GM19023 (cell line): ENCODE measurements around the gene USH2A.

Experiments
- ATAC-seq: cut with Tn5 transposase; IDR thresholded peaks from one replicate; pipeline ENCODE4 v1.9.1; 2021; ENCODE audit warnings: mild to moderate bottlenecking, moderate library complexity; ENCODE audit not compliant: unreplicated experiment

Gene USH2A

GRCh38 chr1:216144661-216145450 lies 278.4 kb downstream of the USH2A start:
- ATAC-seq: no peak

GRCh38 chr1:216142921-216143320 lies 280.3 kb downstream of the USH2A start:
- no peak for ATAC-seq

- ATAC-seq: no peak
Measured at GRCh38 chr1:216140730-216141524, 282.3 kb downstream of the USH2A start.

- no peak for ATAC-seq
Measured at GRCh38 chr1:216124192-216124781, 299.0 kb downstream of the USH2A start.

- no peak for ATAC-seq
Measured at GRCh38 chr1:216123446-216124191, 299.6 kb downstream of the USH2A start.

- ATAC-seq: no peak
Measured at GRCh38 chr1:216119600-216119999, 303.6 kb downstream of the USH2A start.

GRCh38 chr1:216114180-216114579 lies 309.1 kb downstream of the USH2A start:
- no peak for ATAC-seq

GRCh38 chr1:216113181-216113580 lies 310.1 kb downstream of the USH2A start:
- no peak for ATAC-seq

- no peak for ATAC-seq
Measured at GRCh38 chr1:216111842-216112241, 311.4 kb downstream of the USH2A start.

GRCh38 chr1:216095400-216095799 lies 327.8 kb downstream of the USH2A start:
- ATAC-seq: no peak

GRCh38 chr1:216090556-216090955 lies 332.7 kb downstream of the USH2A start:
- ATAC-seq: no peak

- no peak for ATAC-seq
Measured at GRCh38 chr1:216086678-216087077, 336.6 kb downstream of the USH2A start.

- no peak for ATAC-seq
Measured at GRCh38 chr1:216081445-216081844, 341.8 kb downstream of the USH2A start.

- ATAC-seq: no peak
Measured at GRCh38 chr1:216076751-216077150, 346.5 kb downstream of the USH2A start.

- no peak for ATAC-seq
Measured at GRCh38 chr1:216075339-216075738, 347.9 kb downstream of the USH2A start.

- no peak for ATAC-seq
Measured at GRCh38 chr1:216073793-216074595, 349.3 kb downstream of the USH2A start.

- no peak for ATAC-seq
Measured at GRCh38 chr1:216071262-216071661, 352.0 kb downstream of the USH2A start.

- no peak for ATAC-seq
Measured at GRCh38 chr1:216064643-216065042, 358.6 kb downstream of the USH2A start.

- no peak for ATAC-seq
Measured at GRCh38 chr1:216057947-216058346, 365.3 kb downstream of the USH2A start.

GRCh38 chr1:216057063-216057462 lies 366.2 kb downstream of the USH2A start:
- ATAC-seq: no peak
